Bone marrow (tissue), 2 donors: ENCODE results near the gene NID1.
"Not testable (repeated sequence)": the region's sequence is repeated elsewhere in the genome, so short reads cannot be mapped to it uniquely, and the experiment has no call there.

Source experiments
- DNase-seq, 2 donors: peaks; one replicate each; lab custom pipeline; 2025; lab: John Stamatoyannopoulos, UW

Gene NID1

GRCh38 chr1:236096660-236097482, 32.0 kb upstream of the NID1 start:
- peak in 1 of 2 donors; percentile 48 for DNase-seq

- DNase-seq: no peak
Observed at GRCh38 chr1:236095705-236096520, 31.0 kb upstream of the NID1 start.

GRCh38 chr1:236092899-236093298, 28.0 kb upstream of the NID1 start:
- no peak for DNase-seq

GRCh38 chr1:236091933-236092318, 27.0 kb upstream of the NID1 start:
- no peak for DNase-seq

GRCh38 chr1:236090741-236091147, 25.9 kb upstream of the NID1 start:
- DNase-seq: no peak

- no peak for DNase-seq
Observed at GRCh38 chr1:236089046-236089773, 24.3 kb upstream of the NID1 start.

GRCh38 chr1:236086537-236086936, 21.6 kb upstream of the NID1 start:
- no peak for DNase-seq

- no peak for DNase-seq
Observed at GRCh38 chr1:236085545-236086159, 20.8 kb upstream of the NID1 start.

GRCh38 chr1:236084386-236084730, 19.5 kb upstream of the NID1 start:
- DNase-seq: no peak

- DNase-seq: no peak
Observed at GRCh38 chr1:236083650-236084385, 18.9 kb upstream of the NID1 start.

GRCh38 chr1:236082526-236082925, 17.6 kb upstream of the NID1 start:
- DNase-seq: no peak

- DNase-seq: no peak
Observed at GRCh38 chr1:236081546-236082227, 16.8 kb upstream of the NID1 start.

- no peak for DNase-seq
Observed at GRCh38 chr1:236079703-236080102, 14.8 kb upstream of the NID1 start.

- DNase-seq: no peak
Observed at GRCh38 chr1:236078993-236079392, 14.1 kb upstream of the NID1 start.

GRCh38 chr1:236078077-236078476, 13.2 kb upstream of the NID1 start:
- not testable (repeated sequence) for DNase-seq

- DNase-seq: no peak
Observed at GRCh38 chr1:236075848-236076247, 11.0 kb upstream of the NID1 start.

- DNase-seq: no peak
Observed at GRCh38 chr1:236073307-236073897, 8.5 kb upstream of the NID1 start.

- no peak for DNase-seq
Observed at GRCh38 chr1:236072001-236072400, 7.1 kb upstream of the NID1 start.

GRCh38 chr1:236070753-236071152, 5.9 kb upstream of the NID1 start:
- no peak for DNase-seq

GRCh38 chr1:236069796-236070195, 4.9 kb upstream of the NID1 start:
- no peak for DNase-seq
